Measurements from ENCODE around the gene FKBP15. TPM values are rescaled to one million over a fixed set of nuclear protein-coding genes. Genes with fewer than 3 reads are reported as not detected.

The FKBP15 gene
- total and polyA plus RNA-seq, 2 of the 13 experiments (the other 11 are each of a cell fraction or from before 2014, with no cell fraction given), result 12.3 to 18.6 TPM

DNA sequence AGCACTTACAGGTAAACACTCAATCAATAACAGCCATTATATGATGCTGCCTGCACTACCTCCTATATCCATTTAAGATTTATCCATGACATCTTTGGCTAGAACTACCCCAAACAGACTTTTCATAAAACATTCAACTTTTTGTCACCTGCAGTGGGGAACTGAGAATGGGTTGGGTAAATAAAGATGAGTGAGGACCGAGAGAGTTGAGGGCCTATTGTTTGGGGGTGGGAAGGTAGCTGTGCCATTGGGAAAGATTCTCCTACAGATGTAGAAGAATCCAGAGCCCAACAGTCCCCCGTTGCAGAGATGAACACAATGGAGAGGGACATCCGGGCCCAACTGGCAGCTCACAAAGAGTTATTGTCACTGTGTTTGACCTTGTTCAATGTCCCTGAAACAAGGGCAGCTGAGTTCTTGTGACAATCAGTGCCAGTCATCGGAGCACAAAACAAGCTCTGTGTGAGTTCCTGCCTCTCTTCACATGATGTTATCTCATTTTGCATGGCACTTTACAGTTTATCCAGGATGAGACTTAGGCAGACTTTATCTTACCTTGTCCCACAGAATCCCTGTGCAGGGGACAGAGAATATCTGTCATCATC lies 81.8 kb downstream of the FKBP15 start (continued):
- TF ChIP-seq, protein P1, sequence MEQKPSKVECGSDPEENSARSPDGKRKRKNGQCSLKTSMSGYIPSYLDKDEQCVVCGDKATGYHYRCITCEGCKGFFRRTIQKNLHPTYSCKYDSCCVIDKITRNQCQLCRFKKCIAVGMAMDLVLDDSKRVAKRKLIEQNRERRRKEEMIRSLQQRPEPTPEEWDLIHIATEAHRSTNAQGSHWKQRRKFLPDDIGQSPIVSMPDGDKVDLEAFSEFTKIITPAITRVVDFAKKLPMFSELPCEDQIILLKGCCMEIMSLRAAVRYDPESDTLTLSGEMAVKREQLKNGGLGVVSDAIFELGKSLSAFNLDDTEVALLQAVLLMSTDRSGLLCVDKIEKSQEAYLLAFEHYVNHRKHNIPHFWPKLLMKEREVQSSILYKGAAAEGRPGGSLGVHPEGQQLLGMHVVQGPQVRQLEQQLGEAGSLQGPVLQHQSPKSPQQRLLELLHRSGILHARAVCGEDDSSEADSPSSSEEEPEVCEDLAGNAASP (CRISPR knock-in tag; IDR thresholded peaks at IDR 0.05; ENCODE audit: borderline replicate concordance), result peak; percentile 97
- TF ChIP-seq POGZ (CRISPR knock-in tag; IDR thresholded peaks at IDR 0.05) (peak; percentile 41; the same call in 1 of the 2 replicates), ZZZ3 (CRISPR knock-in tag; IDR thresholded peaks at IDR 0.05; ENCODE audit: borderline replicate concordance) (no peak), CREM (IDR thresholded peaks at IDR 0.05) (no peak), CREM (CRISPR knock-in tag; IDR thresholded peaks at IDR 0.05) (no peak), MZF1 (CRISPR knock-in tag; IDR thresholded peaks at IDR 0.05; ENCODE audit: borderline replicate concordance) (no peak), TGIF2 (CRISPR knock-in tag; IDR thresholded peaks at IDR 0.05) (peak; percentile 68; the same call in 1 of the 2 replicates), SP1 (IDR thresholded peaks at IDR 0.05) (no peak), SP1 (CRISPR knock-in tag; IDR thresholded peaks at IDR 0.05) (no peak), HOXD1 (CRISPR knock-in tag; IDR thresholded peaks at IDR 0.05) (no peak), GFI1 (CRISPR knock-in tag; IDR thresholded peaks at IDR 0.05; ENCODE audit: borderline replicate concordance) (peak; percentile 88), CEBPB (IDR thresholded peaks at IDR 0.05; ENCODE audit: borderline replicate concordance, low read depth, low read length) (0 out of 2 replicates have a peak, but pooled peaks have one; percentile 2), HMG20B (CRISPR knock-in tag; conservative IDR thresholded peaks at IDR 0.05) (peak; percentile 71; the same call in 1 of the 2 replicates), HNF4A (CRISPR knock-in tag; IDR thresholded peaks at IDR 0.05) (peak; percentile 52; the same call in 1 of the 2 replicates), NFATC3 (CRISPR knock-in tag; IDR thresholded peaks at IDR 0.05) (no peak), ZNF569 (CRISPR knock-in tag; IDR thresholded peaks at IDR 0.05; ENCODE audit: borderline replicate concordance) (no peak), KDM1A (CRISPR knock-in tag; IDR thresholded peaks at IDR 0.05) (0 out of 2 replicates have a peak, but pooled peaks have one; percentile 15), THAP11 (CRISPR knock-in tag; IDR thresholded peaks at IDR 0.05) (0 out of 2 replicates have a peak, but pooled peaks have one; percentile 52)
- TF ChIP-seq, protein P2, sequence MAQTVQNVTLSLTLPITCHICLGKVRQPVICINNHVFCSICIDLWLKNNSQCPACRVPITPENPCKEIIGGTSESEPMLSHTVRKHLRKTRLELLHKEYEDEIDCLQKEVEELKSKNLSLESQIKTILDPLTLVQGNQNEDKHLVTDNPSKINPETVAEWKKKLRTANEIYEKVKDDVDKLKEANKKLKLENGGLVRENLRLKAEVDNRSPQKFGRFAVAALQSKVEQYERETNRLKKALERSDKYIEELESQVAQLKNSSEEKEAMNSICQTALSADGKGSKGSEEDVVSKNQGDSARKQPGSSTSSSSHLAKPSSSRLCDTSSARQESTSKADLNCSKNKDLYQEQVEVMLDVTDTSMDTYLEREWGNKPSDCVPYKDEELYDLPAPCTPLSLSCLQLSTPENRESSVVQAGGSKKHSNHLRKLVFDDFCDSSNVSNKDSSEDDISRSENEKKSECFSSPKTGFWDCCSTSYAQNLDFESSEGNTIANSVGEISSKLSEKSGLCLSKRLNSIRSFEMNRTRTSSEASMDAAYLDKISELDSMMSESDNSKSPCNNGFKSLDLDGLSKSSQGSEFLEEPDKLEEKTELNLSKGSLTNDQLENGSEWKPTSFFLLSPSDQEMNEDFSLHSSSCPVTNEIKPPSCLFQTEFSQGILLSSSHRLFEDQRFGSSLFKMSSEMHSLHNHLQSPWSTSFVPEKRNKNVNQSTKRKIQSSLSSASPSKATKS (CRISPR knock-in tag; IDR thresholded peaks at IDR 0.05), result no peak
- TF ChIP-seq, protein P3, sequence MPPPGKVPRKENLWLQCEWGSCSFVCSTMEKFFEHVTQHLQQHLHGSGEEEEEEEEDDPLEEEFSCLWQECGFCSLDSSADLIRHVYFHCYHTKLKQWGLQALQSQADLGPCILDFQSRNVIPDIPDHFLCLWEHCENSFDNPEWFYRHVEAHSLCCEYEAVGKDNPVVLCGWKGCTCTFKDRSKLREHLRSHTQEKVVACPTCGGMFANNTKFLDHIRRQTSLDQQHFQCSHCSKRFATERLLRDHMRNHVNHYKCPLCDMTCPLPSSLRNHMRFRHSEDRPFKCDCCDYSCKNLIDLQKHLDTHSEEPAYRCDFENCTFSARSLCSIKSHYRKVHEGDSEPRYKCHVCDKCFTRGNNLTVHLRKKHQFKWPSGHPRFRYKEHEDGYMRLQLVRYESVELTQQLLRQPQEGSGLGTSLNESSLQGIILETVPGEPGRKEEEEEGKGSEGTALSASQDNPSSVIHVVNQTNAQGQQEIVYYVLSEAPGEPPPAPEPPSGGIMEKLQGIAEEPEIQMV (CRISPR knock-in tag; IDR thresholded peaks at IDR 0.05; ENCODE audit: low read depth), result no peak
- TF ChIP-seq, protein P4, sequence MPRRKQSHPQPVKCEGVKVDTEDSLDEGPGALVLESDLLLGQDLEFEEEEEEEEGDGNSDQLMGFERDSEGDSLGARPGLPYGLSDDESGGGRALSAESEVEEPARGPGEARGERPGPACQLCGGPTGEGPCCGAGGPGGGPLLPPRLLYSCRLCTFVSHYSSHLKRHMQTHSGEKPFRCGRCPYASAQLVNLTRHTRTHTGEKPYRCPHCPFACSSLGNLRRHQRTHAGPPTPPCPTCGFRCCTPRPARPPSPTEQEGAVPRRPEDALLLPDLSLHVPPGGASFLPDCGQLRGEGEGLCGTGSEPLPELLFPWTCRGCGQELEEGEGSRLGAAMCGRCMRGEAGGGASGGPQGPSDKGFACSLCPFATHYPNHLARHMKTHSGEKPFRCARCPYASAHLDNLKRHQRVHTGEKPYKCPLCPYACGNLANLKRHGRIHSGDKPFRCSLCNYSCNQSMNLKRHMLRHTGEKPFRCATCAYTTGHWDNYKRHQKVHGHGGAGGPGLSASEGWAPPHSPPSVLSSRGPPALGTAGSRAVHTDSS (CRISPR knock-in tag; conservative IDR thresholded peaks at IDR 0.05), result no peak
- TF ChIP-seq, protein P5, sequence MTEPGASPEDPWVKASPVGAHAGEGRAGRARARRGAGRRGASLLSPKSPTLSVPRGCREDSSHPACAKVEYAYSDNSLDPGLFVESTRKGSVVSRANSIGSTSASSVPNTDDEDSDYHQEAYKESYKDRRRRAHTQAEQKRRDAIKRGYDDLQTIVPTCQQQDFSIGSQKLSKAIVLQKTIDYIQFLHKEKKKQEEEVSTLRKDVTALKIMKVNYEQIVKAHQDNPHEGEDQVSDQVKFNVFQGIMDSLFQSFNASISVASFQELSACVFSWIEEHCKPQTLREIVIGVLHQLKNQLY (CRISPR knock-in tag; IDR thresholded peaks at IDR 0.05), result peak; percentile 65; the same call in 1 of the 2 replicates

Data from HepG2 (cell line).